ENCODE results near the gene DBN1.

GRCh38 chr5:177447066-177447610, 26.3 kb downstream of the DBN1 start:
- TF ChIP-seq CTCF (IDR thresholded peaks at IDR 0.05; ENCODE audit: low read depth, low read length) = no peak
- no peak for TF ChIP-seq EZH2phosphoT487 (IDR thresholded peaks at IDR 0.05; ENCODE audit: low read depth)
